CD4-positive, alpha-beta T cell treated with Interferon alpha-2 for 1 hour (primary cell): ENCODE measurements around the gene VWA3B.
"Not testable (repeated sequence)": the region's sequence is repeated elsewhere in the genome, so short reads cannot be mapped to it uniquely, and the experiment has no call there.

Source experiments
- DNase-seq, 2 donors: peaks; one replicate each; pipeline ENCODE4 v3.0.0-alpha.2; 2020 to 2022

VWA3B gene

DNA sequence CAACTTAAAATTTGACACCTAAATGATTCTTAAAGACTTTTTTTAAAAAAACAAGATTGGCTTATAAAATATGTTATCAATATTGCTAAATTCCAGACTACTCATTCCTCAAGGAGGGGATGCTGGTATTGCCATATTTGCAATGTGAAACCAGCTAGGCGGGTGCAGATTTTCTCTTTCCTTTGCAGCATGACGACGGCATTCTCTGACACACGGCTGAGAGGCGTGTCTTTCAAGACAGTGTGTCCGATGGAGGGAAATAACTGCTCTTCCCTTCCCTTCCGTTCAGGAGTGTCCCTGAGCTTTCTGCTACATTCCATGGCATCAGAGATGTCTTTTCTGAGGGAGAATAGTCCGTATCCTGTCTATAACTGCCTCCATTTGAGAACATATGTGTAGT lies 221.1 kb downstream of the VWA3B start:
- DNase-seq, result no peak

DNA sequence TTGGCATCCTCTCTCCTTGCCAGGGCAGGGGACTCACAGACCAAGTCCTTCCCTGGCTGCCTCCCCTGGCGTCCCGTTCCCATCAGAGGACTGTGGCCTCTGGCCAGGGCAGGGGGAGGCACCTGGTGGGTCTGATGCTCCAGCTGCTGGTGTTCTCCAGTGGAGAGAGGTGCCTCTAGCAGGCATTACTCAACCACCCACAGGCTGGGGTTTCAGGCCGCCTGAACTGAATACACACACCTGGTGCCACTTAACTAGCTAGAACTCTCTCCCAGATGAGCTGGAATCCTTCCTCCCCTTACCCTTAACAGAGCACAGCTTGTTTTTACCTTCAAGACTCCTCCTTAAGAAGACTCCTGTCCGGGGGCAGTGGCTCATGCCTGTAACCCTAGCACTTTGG lies 221.6 kb downstream of the VWA3B start:
- no peak for DNase-seq

DNA sequence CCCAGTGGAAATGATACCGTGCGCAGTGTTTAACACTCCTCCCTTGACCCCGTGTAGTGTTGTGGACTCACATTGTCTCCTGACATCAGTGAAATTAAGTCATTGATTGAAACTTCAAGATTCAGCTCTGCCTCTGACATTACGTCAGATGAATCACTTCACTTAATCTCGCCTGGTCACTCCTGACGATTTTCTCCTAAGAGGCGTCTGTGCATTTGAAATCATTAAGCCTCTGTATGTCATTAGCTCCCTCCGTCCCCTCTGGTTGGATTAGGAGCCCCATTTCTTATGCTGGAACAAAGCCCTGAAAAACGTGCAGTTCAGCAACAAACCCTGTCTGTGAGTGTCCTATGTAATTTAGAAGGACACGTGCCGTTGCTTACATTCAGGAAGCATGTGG lies 222.6 kb downstream of the VWA3B start:
- DNase-seq, result no peak

DNA sequence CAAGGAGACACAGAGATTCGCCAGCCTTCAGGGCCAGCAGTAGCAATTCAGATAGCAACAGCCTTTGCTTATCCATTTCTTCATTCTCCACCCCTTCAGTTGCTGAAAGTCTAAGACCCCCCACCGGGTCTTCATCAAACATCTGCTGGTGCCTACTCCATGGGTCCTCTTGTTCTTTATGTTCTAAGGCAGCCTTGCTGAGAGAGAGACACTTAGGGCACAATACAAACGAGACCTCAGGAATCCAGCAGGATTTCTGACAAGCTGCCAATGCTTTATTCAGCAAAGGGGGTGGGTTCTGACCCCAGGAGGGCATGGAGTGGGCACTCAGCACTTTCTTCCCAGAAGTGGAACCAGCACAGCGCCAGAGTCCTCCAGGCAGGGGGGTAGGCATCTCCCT lies 223.0 kb downstream of the VWA3B start:
- DNase-seq, result no peak

DNA sequence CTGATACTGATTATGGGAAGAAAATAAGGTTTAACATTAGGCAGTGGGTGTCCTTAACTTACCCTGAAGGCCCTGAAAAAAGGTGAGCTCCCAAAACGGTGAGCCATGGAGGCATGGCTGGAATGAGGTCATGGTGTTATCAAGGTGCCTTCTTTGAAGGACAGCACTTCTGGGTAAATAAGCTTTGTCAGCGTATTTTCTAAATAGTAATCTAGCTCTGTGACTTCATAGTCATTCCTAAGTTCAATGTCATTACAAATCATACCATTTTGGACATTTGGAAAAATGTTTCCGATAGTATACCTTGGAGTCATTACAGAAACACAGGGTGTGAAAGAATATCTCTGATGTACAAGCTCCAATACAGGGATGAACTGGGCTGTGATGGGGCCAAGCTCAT lies 224.1 kb downstream of the VWA3B start:
- DNase-seq, result no peak

GRCh38 chr2:98311771-98312545 lies 225.0 kb downstream of the VWA3B start:
- DNase-seq, result no peak

GRCh38 chr2:98313492-98314250 lies 226.7 kb downstream of the VWA3B start:
- DNase-seq, result no peak

GRCh38 chr2:98314251-98314650 lies 227.3 kb downstream of the VWA3B start:
- DNase-seq, result no peak

- no peak for DNase-seq
Observed at GRCh38 chr2:98315957-98316356, 229.0 kb downstream of the VWA3B start.

DNA sequence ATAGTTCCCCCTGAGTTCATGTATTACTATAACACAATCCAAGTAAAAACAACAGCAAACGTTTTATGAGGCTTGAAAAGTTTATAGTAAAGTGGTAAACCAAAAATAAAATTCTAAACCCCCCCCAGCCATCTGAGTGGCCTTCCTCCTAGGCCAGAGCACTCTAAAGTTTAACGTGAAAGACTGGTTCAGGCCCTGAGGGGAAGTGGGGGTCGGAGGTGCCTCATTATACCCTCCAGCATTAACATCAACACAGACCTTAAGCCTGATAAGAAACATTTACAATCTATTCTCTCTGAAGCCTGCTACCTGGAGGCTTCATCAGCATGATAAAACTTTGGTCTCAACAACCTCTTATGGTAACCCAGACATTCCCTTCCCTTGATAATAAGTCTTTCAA lies 230.2 kb downstream of the VWA3B start:
- DNase-seq, result no peak

GRCh38 chr2:98320171-98320570 lies 233.2 kb downstream of the VWA3B start:
- DNase-seq, result not testable (repeated sequence)

DNA sequence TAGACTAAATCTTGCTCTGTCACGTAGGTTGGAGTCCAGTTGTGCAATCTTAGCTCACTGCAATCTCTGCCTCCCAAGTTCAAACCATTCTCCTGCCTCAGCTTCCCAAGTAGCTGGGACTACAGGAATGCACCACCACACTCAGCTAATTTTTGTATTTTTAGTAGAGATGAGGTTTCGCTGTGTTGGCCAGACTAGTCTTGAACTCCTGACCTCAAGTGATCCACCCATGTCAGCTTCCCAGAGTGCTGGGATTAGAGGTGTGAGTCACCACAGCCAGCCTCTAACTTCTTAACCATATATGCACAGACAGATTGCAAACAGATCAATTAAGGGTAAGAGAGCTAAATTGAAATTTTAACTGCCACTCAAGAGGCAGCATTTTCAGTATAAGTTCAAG lies 237.2 kb downstream of the VWA3B start:
- DNase-seq, result no peak

DNA sequence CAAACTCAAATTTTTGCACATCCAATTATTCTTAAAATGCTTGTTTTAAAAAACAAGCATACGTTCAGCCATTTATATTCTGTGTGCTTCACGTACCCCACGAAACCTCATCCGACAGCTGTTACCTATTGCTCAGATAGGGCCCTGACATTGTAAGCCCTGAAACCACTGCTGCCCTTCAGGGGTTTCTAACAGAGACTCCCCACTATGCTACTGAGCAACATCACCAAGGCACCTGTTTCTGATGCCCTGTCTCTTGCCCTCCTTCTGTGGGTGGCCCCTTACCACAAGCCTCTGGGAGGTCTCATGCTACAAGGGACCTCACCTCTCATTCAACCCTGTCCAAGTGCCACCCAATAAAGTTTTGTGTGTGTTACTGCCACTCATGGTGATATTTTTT lies 240.8 kb downstream of the VWA3B start:
- no peak for DNase-seq

GRCh38 chr2:98329549-98329948 lies 242.6 kb downstream of the VWA3B start:
- DNase-seq, result no peak

- DNase-seq, result no peak
Observed at GRCh38 chr2:98332989-98333388, 246.0 kb downstream of the VWA3B start.

DNA sequence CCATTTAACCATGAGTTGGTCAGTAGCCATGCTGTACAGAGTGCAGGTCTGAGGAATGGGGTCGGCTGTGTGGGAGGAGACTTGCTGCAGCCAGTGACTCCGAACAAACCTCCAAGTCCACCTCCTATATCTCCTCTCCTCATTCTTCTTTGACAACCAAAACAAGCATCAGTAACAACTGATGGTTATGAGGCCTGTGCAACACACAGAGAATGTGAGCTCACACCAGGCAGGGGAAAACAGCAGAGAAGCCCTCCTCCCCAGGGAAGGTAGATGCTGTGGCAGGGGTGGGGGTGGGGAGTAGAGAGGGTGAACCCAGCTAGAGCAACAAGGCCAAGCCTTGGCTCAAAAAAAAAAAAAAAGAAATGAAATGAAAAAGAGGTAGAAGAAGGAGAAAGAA lies 247.0 kb downstream of the VWA3B start:
- no peak for DNase-seq

- no peak for DNase-seq
Observed at GRCh38 chr2:98334439-98335078, 247.6 kb downstream of the VWA3B start.

DNA sequence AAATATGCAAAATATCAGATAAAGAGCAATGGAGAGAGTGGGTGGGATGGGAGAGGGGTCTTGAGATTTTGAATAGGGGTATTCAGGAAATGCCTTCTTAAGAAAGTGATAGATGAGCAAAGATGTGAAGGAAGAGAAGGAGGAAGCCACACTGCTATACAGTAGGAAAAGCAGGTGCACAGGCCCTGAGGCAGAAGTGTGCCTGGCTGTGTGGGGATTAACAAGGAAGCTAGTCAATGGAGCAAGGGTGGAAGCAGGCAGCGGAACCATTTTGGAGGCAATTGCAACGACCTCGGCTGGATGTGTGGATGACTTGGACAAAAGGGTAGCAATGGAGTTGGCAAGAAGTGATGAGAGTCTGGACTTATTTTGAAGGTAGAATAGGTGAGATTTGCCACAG lies 248.3 kb downstream of the VWA3B start:
- no peak for DNase-seq

- no peak for DNase-seq
Observed at GRCh38 chr2:98341241-98341640, 254.3 kb downstream of the VWA3B start.

DNA sequence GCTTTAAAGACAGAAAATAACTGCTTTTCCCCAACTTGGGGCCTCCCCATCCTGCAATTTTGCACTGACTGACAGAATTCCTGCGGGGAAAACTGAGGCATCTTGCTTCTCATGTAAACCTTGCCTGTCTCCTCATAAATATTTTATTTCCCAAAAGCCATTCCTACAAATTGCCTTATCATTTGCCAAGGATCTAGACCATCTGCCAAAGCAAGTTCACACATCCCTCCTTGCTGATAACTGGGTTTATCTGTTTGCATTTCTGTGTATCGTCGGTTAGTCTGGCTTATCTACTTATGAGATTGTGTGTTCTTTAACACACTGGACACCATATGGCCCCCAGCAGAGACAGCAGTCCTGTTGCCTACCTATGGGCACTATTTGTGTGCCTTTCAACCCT lies 256.3 kb downstream of the VWA3B start:
- DNase-seq, result no peak

DNA sequence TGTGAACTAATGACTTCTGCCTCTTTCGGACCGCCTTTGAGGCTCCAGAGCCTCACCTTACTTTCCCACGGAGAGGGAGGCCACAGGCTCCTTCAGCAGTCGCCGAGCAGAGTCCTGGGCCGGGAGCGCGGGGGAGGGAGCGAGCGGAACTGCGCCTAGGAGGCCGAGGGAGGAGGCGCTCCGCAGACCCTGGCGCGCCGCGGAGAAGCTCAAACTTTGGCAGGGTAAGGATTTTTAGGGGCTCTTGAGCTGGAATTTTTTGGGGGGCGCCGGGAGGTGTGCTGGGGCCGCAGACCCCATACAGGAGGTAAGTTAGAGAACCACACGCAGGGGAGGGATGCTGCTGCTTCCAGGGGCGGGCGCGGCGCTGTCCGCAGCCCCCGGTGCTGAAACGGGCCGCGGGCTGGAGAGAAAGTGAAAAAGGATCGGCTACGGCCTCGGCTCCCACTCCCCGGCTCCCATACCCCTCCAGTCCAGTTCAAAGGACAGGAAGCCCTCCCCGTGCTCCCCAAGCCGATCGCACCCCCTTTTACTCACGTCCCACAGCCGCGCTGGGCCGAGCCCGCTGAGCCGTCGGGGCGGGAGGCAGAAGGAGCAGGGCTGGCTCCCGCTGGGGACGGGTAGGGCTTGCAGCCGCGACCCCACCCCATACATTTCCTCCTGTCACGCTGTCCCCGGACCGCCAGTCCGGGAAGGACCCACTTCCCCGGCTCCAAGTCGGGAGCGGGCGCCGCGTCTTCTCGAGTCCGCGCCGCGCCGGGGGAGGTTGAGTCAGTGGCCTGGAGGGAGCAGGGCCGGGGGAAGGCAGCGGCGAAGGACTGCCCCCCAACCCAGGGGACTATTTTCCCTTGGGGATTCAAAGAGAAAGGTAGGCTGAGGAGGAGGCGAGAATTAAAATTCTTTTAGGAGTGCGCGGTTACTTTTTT lies 259.6 kb downstream of the VWA3B start, which contains the start of gene CNGA3:
TSS of gene CNGA3 (plus strand) at position 146 of the 926 bp plus-strand sequence. CDS start 23,520 bp downstream, outside the sequence.
- peak in 1 of 2 donors; percentile 14 for DNase-seq

DNA sequence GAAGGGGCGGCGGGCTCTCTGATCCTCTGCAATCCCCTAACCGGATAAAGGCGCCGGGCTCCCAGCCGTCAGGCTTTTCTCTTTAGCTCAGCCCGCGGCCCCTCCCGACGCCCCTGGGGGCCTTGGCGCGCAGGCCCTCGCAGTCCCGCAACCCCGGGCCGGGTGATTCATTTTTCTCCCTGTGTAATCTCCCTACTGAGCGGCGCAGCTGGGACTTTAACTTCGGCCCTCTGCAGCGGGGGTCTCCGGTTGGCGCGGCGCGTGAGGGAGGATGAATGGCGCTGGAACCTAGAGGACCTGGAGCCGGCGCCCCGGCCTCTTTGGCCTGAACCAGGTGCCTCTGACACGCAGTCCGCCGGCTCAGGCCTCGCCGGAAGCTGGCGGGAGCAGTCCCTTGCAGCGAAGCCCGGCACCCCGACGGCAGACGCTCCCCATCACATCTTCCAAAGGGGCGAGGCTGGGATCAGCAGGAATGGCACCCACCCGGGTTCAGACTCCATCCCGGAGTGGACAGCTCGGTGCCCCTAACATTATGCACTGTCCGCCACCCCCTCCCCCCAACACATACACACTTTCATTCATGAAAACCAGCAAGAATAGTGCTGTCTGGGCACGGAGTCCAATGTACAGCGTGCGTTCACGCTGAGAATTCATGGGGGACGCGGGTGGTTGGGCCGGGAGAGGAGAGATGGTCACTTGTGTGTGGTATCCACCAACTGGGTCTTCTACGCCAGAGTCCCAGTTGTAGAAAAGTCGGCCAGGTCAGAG lies 260.5 kb downstream of the VWA3B start:
- DNase-seq, result no peak
